Measurements from ENCODE around the gene RRBP1. TPM values are rescaled to one million over a fixed set of nuclear protein-coding genes. Genes with fewer than 3 reads are reported as not detected.

The RRBP1 gene
- total and polyA plus RNA-seq, 2 donors (not counting 3 experiments of a cell fraction or from before 2014, with no cell fraction given): 50.3 to 236 TPM

- Histone ChIP-seq H3K4me2 (ENCODE audit: insufficient read depth, low read length) (no peak overlapping the region), H3K4me3 (replicated peaks in 1 of 3; ENCODE audit: insufficient read depth in 1 of 3, low read depth in 1 of 3, low read length in 3 of 3) (no peak overlapping the region), H3K79me2 (ENCODE audit: control insufficient read depth, insufficient read depth, low read length) (no peaks in the 10 kb centered on the region), H3K27ac (ENCODE audit: insufficient read depth, low read depth, low read length) (no peak overlapping the region), H3K9me1 (replicated peaks; ENCODE audit: control insufficient read depth, extremely low read depth, insufficient read depth, low read length) (no peaks in the 10 kb centered on the region), H2AFZ (ENCODE audit: low read depth, low read length) (no peak overlapping the region), H3K9ac (replicated peaks; ENCODE audit: extremely low read depth, insufficient read depth, low read length) (no peak overlapping the region), H3K9me3 (replicated peaks; ENCODE audit: control insufficient read depth, insufficient read depth, low read length) (no peaks in the 10 kb centered on the region), H3K27me3 (ENCODE audit: control insufficient read depth in 2 of 2, insufficient read depth in 2 of 2, low read length in 2 of 2) (peaks cover 2 to 4% of the 10 kb centered on the region in 2 experiments), H3K4me1 (ENCODE audit: control insufficient read depth, extremely low read depth, insufficient read depth, low read length) (no peaks in the 10 kb centered on the region), H3K36me3 (ENCODE audit: control insufficient read depth in 2 of 2, extremely low read depth in 1 of 2, insufficient read depth in 2 of 2, low read length in 2 of 2) (no peaks in the 10 kb centered on the region), H4K20me1 (replicated peaks; ENCODE audit: control insufficient read depth, extremely low read depth, insufficient read depth, low read length) (no peaks in the 10 kb centered on the region)
- dilution Hi-C loops (cut with MboI; ENCODE audit: extremely low pct_ligation_motif_present, low sequenced_read_pairs): no loop called here
- DNase-seq (ENCODE audit: low read depth, low spot score) (no peak), FAIRE-seq (no peak)
- no TSS peak for BruUV-seq (replicated peaks)
- TF ChIP-seq JUN (IDR thresholded peaks at IDR 0.05; ENCODE audit: borderline replicate concordance, insufficient read depth, insufficient read length, low read depth): no peak
- no peak for TF ChIP-seq MAX (IDR thresholded peaks at IDR 0.05; ENCODE audit: insufficient read depth, insufficient read length)
- TF ChIP-seq POLR2A (IDR thresholded peaks at IDR 0.05; ENCODE audit: low read depth, low read length): no peak
- no peak for TF ChIP-seq POLR2AphosphoS5 (IDR thresholded peaks at IDR 0.05; ENCODE audit: insufficient read depth, low read depth, low read length)
- TF ChIP-seq CTCF (IDR thresholded peaks at IDR 0.05; ENCODE audit: extremely low read depth in 1 of 2, insufficient read depth in 1 of 2, low read depth in 1 of 2, low read length in 2 of 2): no peak
- no peak for TF ChIP-seq GATA2 (IDR thresholded peaks at IDR 0.05; ENCODE audit: insufficient read depth, insufficient read length, low read depth, low read length)
- no peak for TF ChIP-seq FOS (IDR thresholded peaks at IDR 0.05; ENCODE audit: borderline replicate concordance, insufficient read depth, low read length)
- TF ChIP-seq EZH2 (IDR thresholded peaks at IDR 0.05; ENCODE audit: borderline replicate concordance, low read depth, low read length, severe bottlenecking): no peak
- no peak for TF ChIP-seq MYC (IDR thresholded peaks at IDR 0.05; ENCODE audit: low read depth, low read length)
- CTCF ChIA-PET: no interaction called here
- POLR2A ChIA-PET: no interaction called here
- intact Hi-C loops (cut with micrococcal nuclease): no loop called here
Measured at GRCh38 chr20:17712201-17712600, 30.2 kb upstream of the RRBP1 start.
